Vagina (tissue), 2 donors: Measurements from ENCODE around the gene CLN3. TPM values are rescaled to one million over a fixed set of nuclear protein-coding genes. Genes with fewer than 3 reads are reported as not detected.
"Not testable (repeated sequence)": the region's sequence is repeated elsewhere in the genome, so short reads cannot be mapped to it uniquely, and the experiment has no call there.

ENCODE experiments used
- DNase-seq, 2 donors: peaks; one replicate each; pipeline ENCODE4 v3.0.0-alpha.2; 2017; ENCODE audit errors: extremely low spot score in 2 of 2
- H3K27ac ChIP-seq: fragments of 200-600 bp; sonication (generic); one replicate; pipeline ENCODE4 v1.5.1; 2019
- H3K27me3 ChIP-seq: fragments of 200-600 bp; sonication (generic); one replicate; pipeline ENCODE4 v1.5.1; 2019
- H3K36me3 ChIP-seq, 2 donors: fragments of 200-600 bp; sonication (generic); one replicate each; pipeline ENCODE4 v1.5.1; 2017 to 2019
- H3K4me1 ChIP-seq: fragments of 200-600 bp; sonication (generic); one replicate; pipeline ENCODE4 v1.5.1; 2019
- H3K4me3 ChIP-seq, 2 donors: fragments of 200-600 bp; sonication (generic); 1 replicate in 1 of 2; 2 replicates in 1 of 2; pipeline ENCODE4 v1.5.1; 2016 to 2019
- H3K9me3 ChIP-seq: fragments of 200-600 bp; sonication (generic); one replicate; pipeline ENCODE4 v1.5.1; 2019
- POLR2A ChIP-seq, 2 donors: fragments of 450-650 bp; IDR thresholded peaks; one replicate each; pipeline ENCODE4 v1.6.1; 2017; ENCODE audit warnings: antibody characterized with exemption in 2 of 2, mild to moderate bottlenecking in 2 of 2, moderate library complexity in 2 of 2
- POLR2AphosphoS5 ChIP-seq, 2 donors: sonication (generic); formaldehyde crosslinking; IDR thresholded peaks; one replicate each; pipeline ENCODE4 v1.9.0; 2017; ENCODE audit warnings: antibody characterized with exemption in 2 of 2, mild to moderate bottlenecking in 2 of 2, low read depth in 1 of 2; ENCODE audit not compliant: insufficient read depth in 1 of 2
- intact Hi-C: fragments of 100-400 bp; cut with DNase I; formaldehyde crosslinking; loops from one replicate; pipeline ENCODE4 v1.15.1; 2023
- total RNA-seq: library from RNA; depleted of rRNA; stranded (reverse); fragments of >200 nt; gene quantifications from one replicate; pipeline ENCODE4 v1.2.3, GENCODE V29; 2016
- TF ChIP-seq, protein P1 (sequence below), 3 experiments: fragments of 450-650 bp in 2 of 3; fragments of 200-600 bp in 1 of 3; sonication (generic) in 1 of 3; IDR thresholded peaks; one replicate each; pipeline ENCODE4 v1.5.1; 2017 to 2019; ENCODE audit warnings: antibody characterized with exemption in 3 of 3, mild to moderate bottlenecking in 2 of 3, moderate library complexity in 2 of 3

CLN3 gene
- total RNA-seq, 1 donor from 2014 or later = 22.8 TPM

DNA sequence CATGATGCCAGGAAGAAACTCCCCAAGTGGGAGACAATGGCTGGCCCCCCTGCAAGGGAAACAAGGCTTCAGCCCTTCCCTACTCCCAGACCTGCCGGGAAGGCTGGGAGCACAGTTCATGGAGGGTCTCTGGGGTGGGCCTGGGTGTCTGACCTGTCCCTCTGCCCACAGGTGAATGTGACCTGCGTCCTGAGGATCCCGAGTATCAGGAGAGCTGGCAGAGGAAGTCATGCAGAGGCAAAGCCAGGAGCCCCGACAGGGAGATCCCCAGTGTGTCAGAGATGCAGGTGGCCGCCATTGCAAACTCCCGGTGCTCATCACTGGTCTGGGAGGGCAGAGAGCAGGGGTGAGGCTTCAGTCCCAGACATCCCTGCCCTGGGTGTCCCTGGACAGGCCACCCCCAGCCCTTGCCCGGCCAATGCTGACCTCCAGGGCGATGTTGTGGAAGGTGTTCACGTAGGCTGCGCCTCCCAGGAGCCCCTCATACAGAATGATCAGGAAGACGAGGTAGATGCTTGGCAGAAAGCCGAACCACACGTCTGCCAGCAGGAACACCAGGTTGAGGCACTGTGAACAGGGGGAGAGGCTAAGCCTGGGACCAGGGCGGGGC is 14.5 kb downstream of the CLN3 start:
- H3K4me1 ChIP-seq = no peaks in the 10 kb centered on the region
- intact Hi-C loops = no loop called here
- no peak overlapping the region for H3K27ac ChIP-seq
- TF ChIP-seq POLR2A (IDR thresholded peaks at IDR 0.05) (no peak), POLR2AphosphoS5 (IDR thresholded peaks at IDR 0.05; ENCODE audit: insufficient read depth in 1 of 2, low read depth in 1 of 2) (no peak)
- TF ChIP-seq, protein P1, sequence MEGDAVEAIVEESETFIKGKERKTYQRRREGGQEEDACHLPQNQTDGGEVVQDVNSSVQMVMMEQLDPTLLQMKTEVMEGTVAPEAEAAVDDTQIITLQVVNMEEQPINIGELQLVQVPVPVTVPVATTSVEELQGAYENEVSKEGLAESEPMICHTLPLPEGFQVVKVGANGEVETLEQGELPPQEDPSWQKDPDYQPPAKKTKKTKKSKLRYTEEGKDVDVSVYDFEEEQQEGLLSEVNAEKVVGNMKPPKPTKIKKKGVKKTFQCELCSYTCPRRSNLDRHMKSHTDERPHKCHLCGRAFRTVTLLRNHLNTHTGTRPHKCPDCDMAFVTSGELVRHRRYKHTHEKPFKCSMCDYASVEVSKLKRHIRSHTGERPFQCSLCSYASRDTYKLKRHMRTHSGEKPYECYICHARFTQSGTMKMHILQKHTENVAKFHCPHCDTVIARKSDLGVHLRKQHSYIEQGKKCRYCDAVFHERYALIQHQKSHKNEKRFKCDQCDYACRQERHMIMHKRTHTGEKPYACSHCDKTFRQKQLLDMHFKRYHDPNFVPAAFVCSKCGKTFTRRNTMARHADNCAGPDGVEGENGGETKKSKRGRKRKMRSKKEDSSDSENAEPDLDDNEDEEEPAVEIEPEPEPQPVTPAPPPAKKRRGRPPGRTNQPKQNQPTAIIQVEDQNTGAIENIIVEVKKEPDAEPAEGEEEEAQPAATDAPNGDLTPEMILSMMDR (IDR thresholded peaks at IDR 0.05) = no peak
- no peak for DNase-seq
- H3K4me3 ChIP-seq = no peak overlapping the region
- H3K9me3 ChIP-seq = no peaks in the 10 kb centered on the region
- H3K36me3 ChIP-seq = peaks cover 0 to 47% of the 10 kb centered on the region in 2 donors
- H3K27me3 ChIP-seq = no peaks in the 10 kb centered on the region

DNA sequence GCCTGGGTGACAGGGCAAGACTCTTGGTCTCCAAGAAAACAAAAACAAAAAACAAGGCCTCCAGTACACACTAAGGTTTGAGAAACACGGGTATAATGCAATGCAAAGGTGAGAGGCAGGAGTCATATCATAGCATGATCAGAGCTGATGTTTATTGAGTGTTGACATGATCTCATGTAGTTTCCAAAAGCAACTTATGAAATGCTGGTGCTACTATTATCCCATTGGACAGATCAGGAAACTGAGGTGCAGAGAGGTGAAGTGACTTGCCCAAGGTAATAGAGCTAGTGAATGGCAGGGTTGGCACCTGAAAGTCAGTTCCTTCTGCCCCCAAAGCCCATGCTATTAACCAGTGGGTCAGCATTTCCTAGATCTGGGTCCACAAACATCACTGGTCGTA is 16.7 kb downstream of the CLN3 start:
- no peak overlapping the region for H3K27ac ChIP-seq
- no peak for TF ChIP-seq POLR2AphosphoS5 (IDR thresholded peaks at IDR 0.05; ENCODE audit: insufficient read depth in 1 of 2, low read depth in 1 of 2)
- no peak for TF ChIP-seq POLR2A (IDR thresholded peaks at IDR 0.05)
- TF ChIP-seq, protein P1 (IDR thresholded peaks at IDR 0.05) = no peak
- DNase-seq = no peak
- H3K9me3 ChIP-seq = no peaks in the 10 kb centered on the region
- H3K27me3 ChIP-seq = no peaks in the 10 kb centered on the region
- H3K4me3 ChIP-seq = no peak overlapping the region
- no peaks in the 10 kb centered on the region for H3K4me1 ChIP-seq
- H3K36me3 ChIP-seq = peaks cover 0 to 30% of the 10 kb centered on the region in 2 donors
- intact Hi-C loops = no loop called here

DNA sequence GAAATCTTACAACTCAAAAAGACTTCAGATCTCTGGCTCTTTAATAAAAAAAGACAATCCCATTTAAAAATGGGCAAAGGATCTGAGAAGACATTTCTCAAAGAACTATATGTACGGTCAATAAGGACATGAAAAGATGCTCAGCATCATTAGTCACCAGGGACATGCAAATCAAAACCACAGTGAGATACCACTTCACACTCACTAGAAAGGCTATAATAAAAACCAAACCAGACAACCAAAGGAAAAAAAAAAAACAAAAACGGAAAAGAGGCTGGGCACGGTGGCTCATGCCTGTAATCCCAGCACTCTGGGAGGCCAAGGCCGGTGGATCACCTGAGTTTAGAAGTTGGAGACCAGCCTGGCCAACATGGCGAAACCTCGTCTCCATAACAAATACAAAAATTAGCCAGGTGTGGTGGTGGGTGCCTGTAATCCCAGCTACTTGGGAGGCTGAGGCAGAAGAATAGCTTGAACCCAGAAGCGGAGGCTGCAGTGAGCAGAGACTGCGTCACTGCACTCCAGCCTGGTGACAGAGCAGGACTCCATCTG is 18.1 kb downstream of the CLN3 start:
- Histone ChIP-seq H3K9me3 (no peaks in the 10 kb centered on the region), H3K36me3 (peaks cover 0 to 26% of the 10 kb centered on the region in 2 donors), H3K27me3 (no peaks in the 10 kb centered on the region), H3K4me3 (no peak overlapping the region), H3K4me1 (no peaks in the 10 kb centered on the region), H3K27ac (no peak overlapping the region)
- intact Hi-C loops = no loop called here
- TF ChIP-seq, protein P1 (IDR thresholded peaks at IDR 0.05) = no peak
- TF ChIP-seq POLR2AphosphoS5 (IDR thresholded peaks at IDR 0.05; ENCODE audit: insufficient read depth in 1 of 2, low read depth in 1 of 2) (no peak), POLR2A (IDR thresholded peaks at IDR 0.05) (no peak)
- no peak for DNase-seq

DNA sequence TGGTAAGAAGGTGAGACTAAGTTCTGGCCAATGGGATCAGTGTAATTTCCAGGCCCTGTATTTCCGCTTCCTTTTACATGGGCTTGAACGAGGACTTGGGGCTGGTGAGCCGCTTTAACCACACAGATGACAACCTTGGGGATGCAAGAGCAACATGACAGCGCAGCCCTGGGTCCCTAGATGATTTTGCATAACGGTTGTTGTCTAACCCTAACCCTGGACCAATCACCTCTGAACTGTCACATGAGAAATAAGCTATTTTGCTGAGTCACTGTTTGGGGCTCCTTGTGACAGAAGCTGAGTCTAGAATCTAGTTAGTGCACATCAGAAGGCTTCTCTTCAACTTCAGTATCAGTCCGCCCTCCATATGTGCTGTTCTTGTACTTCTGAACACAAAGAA is 44.8 kb downstream of the CLN3 start:
- H3K27me3 ChIP-seq, H3K36me3 ChIP-seq, H3K9me3 ChIP-seq, DNase-seq, H3K4me1 ChIP-seq, H3K4me3 ChIP-seq, H3K27ac ChIP-seq, intact Hi-C loops: not testable (repeated sequence)

DNA sequence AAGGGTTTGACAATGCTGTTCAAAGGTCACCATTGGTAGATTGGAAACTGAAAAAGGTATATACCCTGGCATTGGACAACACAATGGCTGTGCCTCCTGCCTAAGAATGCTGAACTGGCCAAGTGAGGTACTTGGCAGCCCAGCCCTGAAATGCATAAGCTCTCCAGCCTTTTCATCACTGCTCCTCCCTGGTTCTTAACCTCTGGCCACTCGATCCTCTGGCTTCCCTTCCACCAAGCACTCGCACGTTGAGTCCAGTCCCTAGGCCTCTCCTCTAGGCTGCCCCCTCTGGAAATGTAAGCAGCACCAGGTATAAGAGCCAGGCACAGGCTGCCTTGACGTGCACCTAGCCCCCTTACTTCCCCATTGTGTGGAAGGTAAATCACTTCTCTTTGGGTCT is 45.5 kb downstream of the CLN3 start:
- H3K4me1 ChIP-seq, intact Hi-C loops, H3K27ac ChIP-seq, DNase-seq, H3K27me3 ChIP-seq, H3K4me3 ChIP-seq, H3K36me3 ChIP-seq, H3K9me3 ChIP-seq: not testable (repeated sequence)

DNA sequence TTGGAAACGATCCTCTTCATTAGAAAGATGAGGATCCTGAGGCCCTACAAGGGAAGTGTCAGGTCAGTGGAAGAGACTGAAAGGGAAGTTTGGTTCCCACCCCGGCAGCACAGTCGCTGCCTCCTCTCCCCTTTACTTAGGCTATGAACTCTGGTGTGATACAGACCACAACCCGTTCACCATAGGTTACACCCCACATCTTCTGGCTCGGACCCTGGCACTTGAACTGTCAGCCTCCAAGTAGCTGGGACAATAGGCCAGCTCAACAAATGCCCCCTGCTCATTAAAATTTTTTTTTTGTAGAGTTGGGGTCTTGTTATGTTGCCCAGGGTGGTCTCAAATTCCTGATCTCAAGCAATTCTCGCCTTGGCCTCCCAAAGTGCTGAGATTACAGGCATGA is 47.9 kb downstream of the CLN3 start:
- intact Hi-C loops, H3K4me3 ChIP-seq, H3K36me3 ChIP-seq, H3K4me1 ChIP-seq, DNase-seq, H3K27ac ChIP-seq, H3K27me3 ChIP-seq, H3K9me3 ChIP-seq: not testable (repeated sequence)

DNA sequence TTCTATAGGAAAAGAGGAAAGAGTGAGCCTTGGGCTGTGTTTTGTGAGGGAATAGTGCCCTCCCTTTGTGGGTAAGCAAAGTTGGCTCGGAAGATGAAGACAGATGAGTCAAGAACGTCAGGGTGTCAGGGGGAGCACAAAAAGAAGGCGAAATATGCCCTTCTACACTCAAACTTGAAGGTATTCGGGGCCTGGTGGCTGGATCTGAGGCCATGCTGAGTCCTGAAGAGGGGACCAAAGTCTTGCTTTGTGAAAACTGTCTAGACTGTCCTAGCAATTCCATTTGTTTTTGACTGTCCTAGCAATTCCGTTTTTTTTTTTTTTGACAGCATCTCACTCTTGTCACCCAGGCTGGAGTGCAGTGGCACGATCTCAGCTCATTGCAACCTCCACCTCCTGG is 53.0 kb downstream of the CLN3 start:
- DNase-seq, H3K4me3 ChIP-seq, H3K4me1 ChIP-seq, H3K9me3 ChIP-seq, H3K36me3 ChIP-seq, H3K27ac ChIP-seq, H3K27me3 ChIP-seq, intact Hi-C loops: not testable (repeated sequence)

DNA sequence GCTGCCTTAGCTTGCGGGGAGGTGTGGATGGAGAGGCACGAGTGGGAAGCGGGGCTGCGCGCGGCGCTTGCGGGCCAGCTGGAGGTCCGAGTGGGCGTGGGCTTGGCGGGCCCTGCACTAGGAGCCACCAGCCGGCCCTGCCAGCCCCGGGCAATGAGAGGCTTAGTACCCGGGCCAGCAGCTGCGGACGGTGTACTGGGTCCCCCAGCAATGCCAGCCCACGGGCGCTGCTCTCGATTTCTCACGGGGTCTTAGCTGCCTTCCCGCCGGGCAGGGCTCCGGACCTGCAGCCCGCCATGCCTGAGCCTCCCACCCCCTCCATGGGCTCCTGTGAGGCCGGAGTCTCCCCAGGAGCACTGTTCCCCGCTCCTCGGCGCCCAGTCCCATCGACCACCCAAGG is 56.5 kb downstream of the CLN3 start:
- H3K36me3 ChIP-seq, H3K4me3 ChIP-seq, H3K27ac ChIP-seq, H3K9me3 ChIP-seq, H3K27me3 ChIP-seq, intact Hi-C loops, H3K4me1 ChIP-seq: not testable (repeated sequence)
- peak; percentile 1 to 9 for DNase-seq
